Activated CD8-positive, alpha-beta memory T cell treated with anti-CD3 and anti-CD28 coated beads for 4 hours (primary cell): ENCODE measurements around the gene KCNMA1.

Experiments
- DNase-seq, 2 donors: peaks; one replicate each; pipeline ENCODE4 v3.0.0-alpha.2; 2020; ENCODE audit warnings: low read depth in 2 of 2

KCNMA1 gene

DNA sequence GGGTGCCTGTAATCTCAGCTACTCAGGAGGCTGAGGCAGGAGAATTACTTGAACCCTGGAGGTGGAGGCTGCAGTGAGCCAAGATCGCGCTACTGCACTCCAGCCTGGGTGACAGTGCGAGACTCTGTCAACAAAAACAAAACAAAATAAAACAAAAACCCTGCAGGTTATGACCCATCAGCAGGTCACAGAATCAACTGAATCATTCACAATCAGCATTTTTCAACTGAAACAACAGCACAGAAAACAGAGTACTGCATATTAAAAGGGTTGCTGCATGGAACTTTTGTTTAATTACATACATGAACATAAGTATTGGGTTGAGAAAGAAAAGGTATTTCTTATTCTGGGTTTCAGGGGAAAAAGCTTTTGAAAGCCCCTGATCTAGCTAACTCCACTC, 77.6 kb downstream of the KCNMA1 start:
- DNase-seq: no peak

DNA sequence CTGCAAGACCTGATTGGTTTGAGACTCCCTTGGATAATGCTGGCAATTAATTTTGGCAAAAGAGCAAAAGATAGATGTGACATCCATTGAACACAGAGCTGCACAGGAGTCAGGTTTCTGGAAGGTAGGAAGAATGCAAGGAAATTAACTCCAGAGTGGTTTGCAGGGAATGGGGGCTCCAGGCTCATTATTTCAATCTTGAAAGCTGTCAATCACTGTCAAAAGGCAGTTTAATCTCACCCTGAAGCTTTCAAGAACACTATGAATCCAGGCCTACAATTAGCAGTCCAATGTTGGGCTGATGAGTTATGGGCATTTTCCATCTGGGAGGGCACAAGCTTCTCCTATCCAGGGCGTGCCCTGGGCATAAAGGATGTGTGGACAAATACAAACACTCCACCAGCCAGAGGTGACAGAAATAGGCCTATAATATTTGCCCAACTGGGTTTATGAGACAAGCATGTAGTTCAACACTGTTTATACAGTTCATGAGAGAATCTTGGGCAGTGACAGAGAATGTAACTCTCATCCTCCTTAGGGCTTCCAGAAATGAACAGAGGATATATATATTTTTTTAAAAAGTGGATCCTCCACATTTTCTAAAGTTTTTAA, 80.5 kb downstream of the KCNMA1 start:
- DNase-seq: no peak

DNA sequence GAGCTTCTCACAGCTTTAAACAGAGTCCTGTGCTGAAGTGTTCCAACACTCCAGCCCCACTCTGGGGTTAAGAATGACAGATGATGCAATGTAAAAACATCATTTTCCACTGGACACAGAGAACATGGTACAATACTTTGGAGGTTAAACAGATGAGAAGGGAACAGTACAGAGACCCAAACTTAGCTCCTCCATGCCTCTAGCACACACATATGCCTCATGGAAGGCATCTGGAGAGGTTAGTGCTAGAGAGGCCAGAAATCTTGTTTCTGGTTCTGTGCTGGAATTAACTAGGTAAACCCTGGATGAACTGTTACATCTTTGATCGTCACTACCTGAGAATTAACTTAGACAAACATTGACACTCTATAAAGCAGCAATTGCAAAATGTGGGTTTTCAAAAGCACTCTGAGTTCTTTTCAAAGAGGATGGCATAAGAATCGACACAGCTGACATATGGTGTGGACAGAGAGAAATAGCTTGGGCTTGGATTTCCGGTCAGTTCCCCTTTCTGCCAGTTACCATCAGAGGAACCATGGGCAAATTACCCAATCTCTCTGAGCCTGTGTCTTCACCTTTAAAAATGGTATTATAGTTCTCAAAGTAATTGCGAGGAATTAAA, 81.9 kb downstream of the KCNMA1 start:
- DNase-seq: no peak

DNA sequence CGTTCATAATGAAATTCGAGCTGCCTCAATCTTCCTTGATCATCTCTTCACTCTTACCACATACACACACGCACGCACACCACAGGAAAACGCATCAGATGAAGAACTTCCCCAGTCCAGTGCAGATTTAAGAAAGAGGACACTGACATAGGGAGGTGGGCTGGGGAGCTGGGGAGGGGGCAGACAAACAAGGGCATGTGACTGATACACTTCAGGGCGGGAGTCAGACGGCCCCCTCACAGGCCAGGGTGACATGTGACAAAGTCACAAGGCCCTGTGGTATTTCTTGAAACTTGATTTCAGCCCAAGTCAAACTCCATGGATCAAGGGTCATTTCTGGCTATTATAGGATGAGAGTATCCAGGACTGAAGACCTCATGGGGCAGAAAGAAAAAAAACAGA, 82.6 kb downstream of the KCNMA1 start:
- no peak for DNase-seq

DNA sequence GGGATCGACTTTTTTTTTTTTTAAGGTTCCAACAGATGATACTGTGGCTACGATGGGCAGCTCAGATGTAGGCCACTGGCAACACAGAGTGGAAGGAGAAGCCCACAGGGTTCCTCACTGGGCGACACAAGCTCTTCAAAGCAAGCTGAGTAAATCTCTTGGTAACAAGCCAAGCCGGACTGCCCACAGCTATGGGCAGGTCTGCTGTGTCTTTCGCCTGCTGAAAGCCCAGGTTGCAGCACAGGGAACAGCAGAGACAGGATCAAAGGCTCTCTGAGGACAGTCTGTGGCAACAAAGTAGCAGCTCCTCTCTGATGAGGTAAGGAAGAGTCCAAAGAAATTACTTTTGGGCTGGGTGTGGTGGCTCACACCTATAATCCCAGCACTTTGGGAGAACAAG, 83.6 kb downstream of the KCNMA1 start:
- DNase-seq: no peak

DNA sequence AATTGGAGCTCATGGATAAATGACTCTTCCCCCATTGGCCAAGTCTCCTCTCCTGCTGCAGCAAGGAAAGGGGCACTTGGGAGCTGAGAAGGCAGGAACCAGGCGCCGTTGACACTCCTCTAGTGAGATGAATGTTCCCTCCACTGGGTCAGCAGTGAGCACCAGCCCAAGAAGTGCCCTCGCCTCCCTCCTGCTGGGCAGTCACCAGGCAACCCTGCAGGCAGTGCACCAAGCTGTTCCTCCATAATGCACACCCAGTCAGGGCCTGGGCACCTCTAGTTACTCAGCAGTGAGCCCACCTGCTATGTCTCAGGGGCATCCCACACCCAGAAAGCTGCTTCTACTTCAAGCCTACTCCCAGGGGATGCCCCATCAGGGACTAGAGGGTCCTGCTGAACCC, 84.3 kb downstream of the KCNMA1 start:
- DNase-seq: no peak

DNA sequence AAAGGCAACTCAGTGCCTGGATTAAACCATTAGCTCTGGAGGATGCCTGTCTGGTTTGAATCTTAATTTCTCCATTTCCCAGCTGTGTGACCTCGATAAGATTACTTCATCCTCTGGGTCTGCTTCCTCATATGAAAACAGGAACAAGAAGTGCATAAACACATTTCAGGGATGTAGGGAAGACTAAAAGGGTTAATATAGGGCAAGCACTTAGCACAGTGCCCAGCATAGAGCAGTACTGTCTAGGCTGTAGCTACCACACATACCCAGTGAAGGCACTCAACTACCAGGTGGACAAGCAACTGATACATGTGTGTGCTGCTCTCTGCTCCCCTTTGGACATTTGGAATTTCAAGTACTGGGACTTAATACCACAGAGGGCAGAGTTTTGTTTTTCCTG, 85.4 kb downstream of the KCNMA1 start:
- DNase-seq: no peak

DNA sequence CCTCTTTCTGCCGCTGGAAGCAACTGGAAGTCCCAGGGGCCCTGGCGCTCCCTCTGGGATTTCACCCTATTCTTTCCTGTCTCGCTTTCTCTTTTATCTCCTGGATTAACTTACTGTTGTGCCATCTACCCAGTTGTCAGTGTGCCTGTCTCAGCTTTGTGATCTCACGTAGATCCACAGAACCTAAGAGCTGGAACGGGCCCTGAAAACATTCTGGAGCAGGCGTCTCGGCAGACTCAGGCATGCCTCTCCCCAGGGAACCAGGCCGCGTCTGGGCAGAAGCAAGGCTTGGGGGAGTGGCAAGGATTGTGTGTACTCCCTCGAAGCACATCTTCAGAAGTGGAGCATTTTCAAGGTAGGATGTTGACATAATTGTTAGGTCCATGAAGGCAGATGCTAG, 87.2 kb downstream of the KCNMA1 start:
- DNase-seq: no peak

DNA sequence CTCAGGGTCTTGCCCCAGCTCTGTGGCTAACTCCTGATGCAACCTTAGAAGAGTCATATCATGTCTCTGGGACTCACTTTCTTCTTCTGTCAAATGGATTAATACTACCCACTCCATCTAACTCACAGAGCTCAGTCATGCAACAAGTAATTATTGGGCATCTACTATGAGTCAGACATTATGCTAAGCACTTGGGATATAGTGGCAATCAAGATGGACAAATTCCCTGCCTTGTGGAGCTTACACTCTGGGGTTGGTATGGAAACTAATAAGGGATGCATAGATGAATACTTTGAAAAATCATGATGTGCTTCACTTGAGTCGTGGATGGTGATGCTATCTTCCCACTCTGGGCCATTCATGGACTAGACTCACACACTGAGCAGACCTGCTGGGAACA, 88.9 kb downstream of the KCNMA1 start:
- no peak for DNase-seq

DNA sequence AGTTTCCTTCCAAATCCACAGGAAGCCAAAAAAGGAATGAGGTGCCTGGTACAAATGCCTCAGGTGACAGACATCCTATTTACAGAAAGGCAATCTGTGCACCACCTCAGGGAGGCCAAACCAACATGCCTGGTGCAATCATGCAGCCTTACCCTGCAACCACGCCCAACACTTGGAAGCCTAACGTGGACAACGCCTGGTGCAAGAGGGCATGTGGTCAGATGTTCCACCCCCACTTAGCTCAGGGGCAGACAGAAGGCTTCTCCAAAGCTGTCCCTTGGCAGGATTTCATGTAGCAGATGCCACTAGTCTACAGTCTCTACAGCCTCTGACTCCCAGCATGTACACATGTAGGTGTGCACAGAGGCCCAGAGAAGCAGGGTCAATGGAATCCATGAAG, 89.5 kb downstream of the KCNMA1 start:
- DNase-seq: no peak

DNA sequence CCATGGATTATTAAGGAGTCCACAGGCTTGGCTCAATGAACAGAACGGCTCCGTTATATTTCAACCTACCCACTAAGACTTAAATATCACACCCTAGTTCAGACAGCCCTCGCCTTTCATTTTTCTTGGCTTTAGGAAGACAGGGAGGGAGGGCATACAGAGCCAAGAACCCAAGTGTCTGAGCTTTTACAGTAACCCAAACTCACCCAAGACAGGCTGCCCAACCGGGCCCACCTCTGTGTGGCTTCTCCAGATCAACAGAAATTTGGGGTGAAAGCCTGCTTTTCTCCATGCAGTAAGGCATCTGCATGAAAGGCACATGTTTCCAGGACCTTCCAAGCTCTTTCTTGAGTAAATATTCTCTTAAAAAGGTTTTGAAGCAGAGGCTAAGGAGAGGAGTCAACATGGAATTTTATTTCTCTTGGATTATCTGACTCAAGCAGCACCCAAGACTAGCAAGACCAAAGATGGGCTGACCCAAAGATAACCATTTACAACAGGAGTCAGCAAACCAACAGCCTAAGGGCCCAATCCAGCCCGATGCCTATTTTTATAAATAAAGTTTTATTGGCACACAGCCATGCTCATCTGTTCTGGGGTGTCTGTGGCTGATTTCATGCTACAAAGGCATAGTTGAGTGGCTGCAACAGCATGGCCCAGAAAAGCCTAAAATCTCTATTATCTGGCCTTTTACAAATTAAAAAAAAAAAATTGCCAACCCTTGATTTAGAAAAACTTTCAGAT, 90.1 kb downstream of the KCNMA1 start:
- no peak for DNase-seq

DNA sequence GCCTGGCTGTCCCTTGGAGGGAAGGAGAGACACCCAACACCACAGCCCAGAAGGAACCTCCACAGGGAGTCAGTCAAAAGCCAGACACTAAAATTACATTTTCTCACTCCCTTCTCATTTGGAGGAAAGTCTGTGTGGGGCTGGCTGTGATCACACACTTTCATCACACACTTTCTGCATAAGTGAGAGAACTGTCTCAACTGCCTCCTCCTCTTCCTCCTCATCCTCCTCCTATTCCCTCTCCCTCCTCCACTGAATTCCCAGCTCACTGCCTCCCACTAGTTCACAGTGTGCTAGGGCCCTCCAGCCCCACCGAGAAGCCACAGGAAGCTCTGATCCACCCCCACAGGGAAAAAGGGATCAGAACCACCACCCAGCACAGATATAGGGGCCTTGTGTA, 91.6 kb downstream of the KCNMA1 start:
- DNase-seq: no peak

DNA sequence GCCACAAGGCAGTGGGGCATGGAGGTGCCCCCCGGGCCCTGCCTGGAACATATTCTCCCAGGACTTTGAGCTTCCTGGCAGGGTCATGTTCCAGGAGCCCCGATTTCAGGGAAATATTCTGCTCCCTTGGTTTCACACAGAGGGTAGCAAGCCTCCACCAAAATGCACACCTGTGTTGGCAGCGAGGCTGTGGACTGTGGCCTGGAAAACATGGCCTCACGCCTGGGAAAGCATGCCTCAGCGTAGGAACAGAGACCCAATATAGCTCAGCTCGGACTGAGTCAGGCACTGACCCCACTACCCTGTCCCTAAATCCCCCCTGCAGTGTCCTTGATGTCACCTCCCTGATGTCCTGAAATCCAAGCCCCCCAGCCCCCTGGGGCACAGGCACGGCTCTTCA, 92.0 kb downstream of the KCNMA1 start:
- no peak for DNase-seq

DNA sequence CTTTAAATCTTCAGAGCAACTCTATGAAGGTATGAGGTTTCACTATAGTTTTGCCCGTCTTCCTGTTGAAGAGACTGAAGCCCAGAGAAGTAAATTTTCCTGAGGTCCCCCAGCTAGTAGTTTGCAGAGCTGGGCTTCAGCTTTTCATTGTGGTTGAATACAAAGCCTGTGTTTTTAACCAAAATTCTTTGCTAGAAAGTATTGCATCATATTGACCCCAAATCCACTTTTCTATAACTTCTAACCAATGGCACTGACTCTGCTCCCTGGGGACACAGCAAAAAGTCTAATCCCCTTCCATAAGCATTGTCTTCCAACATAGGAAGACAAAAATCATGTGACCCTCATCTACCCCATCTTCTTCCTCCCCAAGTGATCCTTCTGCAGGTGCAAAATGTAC, 93.0 kb downstream of the KCNMA1 start:
- DNase-seq: no peak

DNA sequence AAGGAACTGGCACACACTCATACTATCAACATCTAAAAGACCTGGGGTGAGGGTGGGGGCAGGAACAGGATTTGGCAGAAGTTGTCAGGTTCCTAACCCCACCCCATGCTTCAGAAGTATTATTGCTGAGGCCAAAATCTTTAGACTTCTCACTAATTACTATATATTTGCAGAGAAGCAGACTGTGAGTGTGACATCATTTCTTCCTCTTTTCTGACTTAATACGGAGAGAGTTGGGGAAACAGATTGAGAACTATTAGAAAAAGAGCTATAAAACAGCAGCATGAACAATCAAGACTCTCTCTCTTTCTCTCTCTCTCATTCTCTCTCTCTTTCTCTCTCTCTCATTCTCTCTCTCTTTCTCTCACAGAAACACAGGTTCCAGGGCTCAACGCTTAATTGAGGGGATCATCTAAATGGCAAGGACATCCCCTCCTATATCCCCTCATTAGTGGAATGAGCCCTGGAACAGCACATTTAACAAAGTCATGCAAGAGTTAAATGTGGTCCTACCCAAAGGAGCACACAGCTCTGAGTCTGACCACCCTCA, 94.8 kb downstream of the KCNMA1 start:
- no peak for DNase-seq

DNA sequence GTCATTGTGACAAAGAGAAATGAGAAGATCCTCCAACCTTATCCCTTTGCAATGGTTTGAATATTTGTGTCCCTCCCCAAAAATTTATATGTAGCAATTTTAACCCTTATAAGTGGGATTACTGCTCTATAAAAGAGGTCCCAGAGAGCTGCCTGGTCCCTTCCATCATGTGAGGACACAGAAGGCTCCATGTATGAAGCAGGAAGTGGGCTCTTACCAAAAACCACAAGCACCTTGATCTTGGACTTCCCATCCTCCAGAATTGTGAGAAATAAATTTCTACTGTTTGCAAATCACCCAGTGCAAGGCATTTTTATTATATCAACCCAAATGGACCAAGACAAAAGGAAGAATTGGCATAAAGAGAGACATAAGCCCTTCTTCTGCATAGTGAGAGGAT, 95.7 kb downstream of the KCNMA1 start:
- DNase-seq: no peak

DNA sequence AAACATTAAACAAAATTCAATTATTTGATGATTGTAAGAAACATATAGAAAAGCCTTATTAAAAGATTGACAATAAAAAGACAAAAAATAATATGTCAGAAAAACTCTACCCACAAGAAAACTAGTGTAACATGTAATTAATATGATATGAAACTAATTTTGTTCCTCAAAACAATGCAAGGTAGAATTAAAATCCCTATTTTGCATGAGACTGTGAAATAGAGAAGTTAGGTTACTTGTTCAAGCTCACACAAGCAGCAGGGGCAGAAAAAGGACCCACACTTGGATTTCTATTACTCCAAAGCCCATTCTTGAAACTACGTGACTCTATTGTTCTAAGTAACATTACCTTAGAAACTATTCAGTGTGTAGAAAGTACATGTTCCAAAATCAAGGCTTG, 96.4 kb downstream of the KCNMA1 start:
- DNase-seq: no peak

DNA sequence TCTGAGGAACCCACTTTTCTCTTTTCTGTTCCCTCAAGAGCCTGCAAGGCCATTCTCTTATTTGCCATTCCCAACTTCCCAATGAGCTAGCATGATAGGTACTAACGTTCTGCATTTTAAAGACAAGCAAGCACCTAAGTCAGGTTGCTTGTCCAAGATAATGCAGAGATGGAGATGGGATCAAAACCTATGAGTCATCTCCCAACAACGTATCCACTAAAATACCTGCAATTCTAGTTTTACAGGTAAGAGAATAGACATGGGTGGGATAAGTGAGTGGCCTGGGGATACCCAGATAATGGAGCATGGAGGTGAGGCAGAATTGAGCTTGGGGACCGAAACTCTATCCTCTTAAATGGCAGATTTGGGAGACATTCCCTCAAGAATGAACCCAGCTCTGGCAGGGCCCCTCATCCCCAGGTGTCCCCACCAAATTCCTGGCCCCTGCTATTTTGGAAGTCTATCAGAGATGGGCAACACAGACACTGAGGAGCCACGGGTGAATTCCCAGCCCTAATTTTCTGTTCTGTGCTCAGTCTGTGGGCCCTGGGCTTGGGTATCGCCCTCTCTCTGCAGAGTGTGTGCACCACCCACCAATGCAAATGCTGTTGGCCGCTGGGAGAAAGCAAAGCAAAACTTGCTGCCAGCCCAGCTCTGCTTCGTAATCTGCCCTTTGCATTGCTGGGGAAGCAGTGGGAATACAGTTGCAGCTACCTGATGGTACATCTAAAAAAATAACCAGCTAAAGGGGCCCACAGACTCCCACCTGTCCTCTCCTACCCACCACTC, 98.3 kb downstream of the KCNMA1 start:
- no peak for DNase-seq

DNA sequence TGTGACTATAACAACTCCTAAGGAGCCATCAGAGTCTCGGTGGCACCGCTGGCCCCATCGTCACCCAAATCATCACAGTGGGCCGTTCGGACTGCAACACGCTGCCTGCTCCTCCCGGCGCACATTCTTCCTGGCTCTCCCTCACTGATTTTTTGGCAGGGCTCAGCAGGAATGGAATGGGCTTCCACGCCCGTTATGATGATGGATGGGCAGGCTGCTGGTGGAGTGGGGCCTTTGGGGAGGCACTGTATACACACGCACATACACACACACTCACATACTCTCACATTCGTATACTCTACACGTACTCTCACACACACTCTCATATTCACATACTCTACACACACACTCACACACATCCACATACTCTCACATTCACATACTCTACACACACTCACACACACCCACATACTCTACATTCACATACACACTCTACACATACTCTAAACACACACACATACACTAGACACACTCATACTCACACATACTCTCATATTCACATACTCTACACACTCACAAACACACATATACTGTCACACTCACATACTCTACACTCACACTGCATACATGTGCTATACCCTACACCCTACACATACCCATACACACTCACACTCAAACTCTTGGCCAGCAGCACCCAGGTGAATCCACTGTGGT, 99.8 kb downstream of the KCNMA1 start:
- no peak for DNase-seq

DNA sequence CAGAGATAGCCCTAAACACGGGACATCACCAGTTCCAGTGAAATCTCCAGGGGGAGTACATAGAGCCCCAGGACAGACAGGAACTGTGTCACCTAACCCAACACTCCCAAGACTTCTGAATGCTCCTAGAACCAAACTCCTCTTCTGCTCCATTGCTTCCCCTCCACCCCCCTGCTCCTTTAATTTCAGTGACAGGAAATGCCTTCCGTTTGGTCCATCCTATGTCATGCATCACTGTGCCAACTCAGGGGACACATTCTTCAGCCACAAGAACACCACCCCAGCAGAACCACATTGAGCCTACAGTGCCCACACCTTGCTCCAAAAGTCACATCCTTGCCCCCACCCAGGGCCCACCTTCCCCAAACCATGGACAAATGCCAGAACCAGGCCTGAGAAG, 100.5 kb downstream of the KCNMA1 start:
- no peak for DNase-seq

DNA sequence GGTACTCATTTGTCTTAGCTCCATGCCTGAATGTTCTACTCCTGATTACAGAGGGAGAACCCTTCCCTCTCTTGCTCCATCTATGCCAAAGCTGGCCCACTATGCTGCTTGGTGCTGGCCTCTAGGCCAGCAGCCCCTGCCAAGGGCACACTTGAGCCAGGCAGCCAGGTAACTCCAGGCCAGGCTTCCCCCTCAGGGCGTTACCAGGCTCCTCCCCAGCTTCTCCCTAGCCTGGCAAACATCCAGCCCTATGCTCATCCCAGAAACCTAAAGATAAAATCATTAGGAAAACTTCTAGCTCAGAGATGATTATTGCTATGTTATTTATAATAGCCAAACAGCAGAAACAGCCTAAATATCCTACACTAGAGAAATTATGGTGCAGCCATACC, 103.7 kb downstream of the KCNMA1 start:
- no peak for DNase-seq
